GM18498 (cell line): ENCODE results near the gene METTL25.

Experiments used
- ATAC-seq: cut with Tn5 transposase; IDR thresholded peaks from one replicate; pipeline ENCODE4 v1.9.1; 2021; ENCODE audit warnings: mild to moderate bottlenecking, moderate library complexity; ENCODE audit not compliant: unreplicated experiment

The METTL25 gene

DNA sequence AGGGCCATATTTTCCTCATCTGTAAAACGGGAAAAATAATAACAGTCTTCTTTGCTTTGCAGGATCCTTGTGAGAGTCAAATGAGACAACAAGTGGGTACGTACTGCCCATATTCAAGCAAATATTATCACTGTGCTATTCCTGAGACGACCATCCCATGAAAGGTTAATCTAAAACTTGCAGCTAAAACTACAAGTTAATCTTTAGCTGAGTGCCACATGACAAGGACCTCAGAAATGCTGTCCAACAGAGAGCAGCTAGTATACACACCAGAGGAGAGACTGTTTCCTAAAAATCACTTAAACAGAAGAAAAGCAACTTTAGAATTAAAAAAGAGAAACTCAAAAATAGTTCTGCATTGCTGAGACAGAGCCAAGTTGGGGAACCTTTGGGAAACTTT is 165.7 kb downstream of the METTL25 start:
- ATAC-seq: peak; percentile 52

DNA sequence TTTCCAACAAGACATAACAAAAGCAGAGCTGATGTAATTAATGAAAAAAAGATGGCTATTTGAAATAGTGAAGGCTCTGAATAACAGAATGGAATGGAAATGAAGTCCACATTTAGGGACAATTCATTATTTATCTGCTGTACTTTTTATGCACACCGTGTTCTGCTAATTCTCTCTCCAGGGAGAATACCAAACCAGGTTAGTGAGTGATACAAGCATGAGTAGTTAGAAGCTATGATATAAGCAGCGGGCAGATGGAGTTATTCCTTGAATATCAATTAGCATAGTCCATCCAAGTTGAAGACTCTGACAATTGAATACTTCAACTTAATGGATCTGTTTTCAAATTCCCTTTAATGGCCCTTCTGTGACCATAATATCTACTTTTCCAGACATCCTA is 166.3 kb downstream of the METTL25 start:
- no peak for ATAC-seq

DNA sequence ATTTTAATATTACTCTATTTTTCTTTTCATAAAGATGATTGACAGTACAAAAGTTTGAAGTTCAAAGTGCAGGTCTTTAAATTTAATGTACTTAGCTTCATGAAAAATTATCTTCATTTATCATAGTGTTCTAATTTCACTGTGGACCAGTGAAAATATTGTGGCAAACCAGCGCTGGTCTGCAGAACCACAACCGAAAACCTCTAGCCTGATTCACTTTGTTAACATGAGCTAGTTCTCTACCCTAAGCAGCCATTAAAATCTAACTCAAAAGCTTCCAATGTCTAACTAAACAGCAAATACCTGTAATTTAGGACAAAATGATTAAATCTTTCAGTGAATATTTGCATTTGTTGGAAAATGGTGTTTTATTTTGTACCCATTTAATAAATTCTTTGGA is 167.3 kb downstream of the METTL25 start:
- ATAC-seq: no peak

DNA sequence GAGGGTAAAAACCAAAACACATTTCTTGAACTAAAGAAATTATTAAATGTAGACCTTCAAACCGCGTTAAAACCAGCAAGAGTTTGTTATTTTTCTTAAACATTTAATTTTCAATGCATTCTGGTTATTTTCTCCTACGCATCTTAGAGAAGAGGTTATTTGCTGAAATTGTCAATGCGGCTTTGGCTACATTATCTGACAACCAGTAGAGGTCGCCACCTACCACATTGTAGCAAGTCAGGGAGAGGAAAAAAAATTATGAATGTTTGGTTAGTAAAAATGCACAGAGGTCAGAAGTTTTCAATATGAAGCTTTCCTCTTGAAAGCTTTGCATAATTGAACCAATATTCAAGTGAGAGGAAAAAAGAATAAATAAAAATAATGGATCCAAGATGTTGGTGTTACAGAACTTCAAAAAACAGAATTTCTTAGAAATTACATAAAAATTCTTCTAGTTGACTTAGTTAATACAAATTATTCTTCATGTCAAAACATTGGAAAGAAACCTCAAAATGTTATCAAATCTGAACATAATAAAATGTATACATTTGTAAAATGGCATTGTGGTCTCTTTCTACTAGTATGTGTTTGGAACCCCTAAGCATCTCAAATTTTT is 168.9 kb downstream of the METTL25 start:
- peak; percentile 56 for ATAC-seq
